HG03354 (cell line): ENCODE measurements around the gene ZNF91.
"Not testable (repeated sequence)": the region's sequence is repeated elsewhere in the genome, so short reads cannot be mapped to it uniquely, and the experiment has no call there.

Experiments used
- ATAC-seq: cut with Tn5 transposase; IDR thresholded peaks from one replicate; pipeline ENCODE4 v1.9.1; 2021; ENCODE audit warnings: mild to moderate bottlenecking; ENCODE audit not compliant: unreplicated experiment, poor library complexity, severe bottlenecking

Gene ZNF91

DNA sequence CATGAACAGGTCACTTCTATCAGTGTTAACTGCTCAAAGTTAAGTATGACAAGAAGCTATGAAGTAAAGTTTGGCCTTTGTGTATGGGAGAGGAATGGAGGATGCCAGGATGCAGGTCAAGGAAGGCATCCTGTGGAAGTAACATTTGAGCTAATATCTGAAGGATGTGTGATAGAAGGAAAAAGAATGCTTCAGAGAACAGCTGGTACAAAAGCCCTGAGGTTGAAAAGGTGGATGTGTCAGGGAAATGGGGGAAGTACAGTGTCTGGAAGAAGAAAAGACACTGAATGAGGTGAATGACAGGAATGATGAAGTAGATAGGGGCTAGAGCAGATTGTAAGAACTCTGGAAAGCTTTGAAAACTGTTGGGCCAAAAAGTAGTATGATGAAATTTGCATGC lies 67.1 kb downstream of the ZNF91 start:
- ATAC-seq, result no peak

DNA sequence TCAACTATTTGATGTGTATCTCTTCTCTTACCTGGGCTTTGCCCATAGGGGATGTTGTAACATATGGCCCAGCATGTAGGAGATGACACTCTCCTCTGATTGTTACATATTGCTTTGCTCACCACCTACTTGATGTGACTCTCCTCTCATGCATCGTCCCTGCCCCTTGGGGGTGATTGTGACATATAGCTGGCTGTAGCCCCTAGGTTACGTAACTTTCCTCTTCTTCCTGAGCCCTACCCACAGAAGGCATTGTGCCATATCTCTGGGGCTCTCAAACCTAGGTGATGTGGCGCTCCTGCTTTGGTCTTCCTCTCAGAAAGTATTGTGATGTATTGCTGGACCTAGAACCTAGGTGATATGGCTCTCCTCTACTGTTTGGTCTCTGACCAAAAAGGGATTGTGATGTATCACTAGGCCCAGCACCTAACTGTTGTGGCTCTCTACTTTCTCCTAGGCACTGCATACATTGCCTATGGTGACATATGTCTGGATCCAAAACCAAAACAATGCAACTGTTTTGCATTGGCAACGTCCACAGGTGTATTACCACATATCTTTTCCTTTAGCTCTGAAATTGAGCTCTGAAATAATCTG lies 73.2 kb downstream of the ZNF91 start:
- ATAC-seq, result no peak

DNA sequence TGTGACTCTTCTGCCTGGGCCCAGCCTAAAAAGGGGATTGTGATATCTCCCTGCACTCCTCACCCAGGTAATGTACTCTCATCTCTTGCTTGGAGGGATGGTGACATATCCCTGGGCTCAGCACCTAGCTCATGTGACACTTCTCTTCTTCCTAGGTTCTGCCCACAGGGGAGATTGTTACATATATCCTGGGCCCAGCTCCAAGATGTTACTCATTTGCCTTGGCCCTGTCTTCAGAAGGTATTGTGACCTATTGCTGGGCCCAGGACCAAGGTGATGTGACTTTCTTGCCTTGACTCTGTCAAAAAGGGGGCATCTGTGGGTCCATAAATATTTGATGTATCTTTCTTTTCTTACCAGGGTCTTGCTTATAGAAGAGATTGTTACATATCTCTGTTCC lies 73.9 kb downstream of the ZNF91 start:
- not testable (repeated sequence) for ATAC-seq

DNA sequence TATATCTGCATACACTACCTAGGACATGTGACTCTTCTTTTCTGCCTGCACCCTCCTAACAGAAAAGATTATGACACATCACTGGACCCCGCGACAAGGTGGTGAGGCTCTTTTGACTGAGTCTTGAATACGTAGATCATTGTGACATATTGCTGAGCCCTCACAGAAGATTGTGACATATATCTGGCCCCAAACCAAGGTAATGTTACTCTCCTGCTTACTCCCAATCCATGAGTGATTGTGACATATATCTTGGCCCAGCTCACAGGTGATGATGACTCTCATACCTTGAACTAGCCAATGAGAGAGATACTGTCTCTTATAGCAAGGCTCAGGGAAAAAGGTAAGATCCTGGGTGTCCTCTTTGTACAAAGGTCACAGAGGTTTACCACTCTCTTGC lies 75.7 kb downstream of the ZNF91 start:
- not testable (repeated sequence) for ATAC-seq

DNA sequence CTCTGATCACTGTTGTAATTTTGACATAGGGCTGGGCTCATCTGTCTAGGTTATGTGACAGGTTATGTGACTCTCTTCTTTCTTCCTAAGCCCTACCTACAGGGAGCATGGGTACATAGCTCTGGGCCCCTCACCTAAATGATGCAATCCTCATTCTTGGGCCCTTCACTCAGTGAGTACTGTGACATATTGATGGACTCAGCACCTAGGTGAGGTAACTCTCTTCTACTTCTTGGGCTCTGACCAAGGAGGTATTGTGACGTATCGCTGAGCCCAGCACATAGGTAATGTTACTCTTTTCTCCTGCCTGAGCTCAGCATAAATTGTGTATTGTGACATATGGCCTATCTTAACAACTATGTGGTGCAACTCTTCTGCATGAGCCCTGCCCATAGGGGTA lies 76.3 kb downstream of the ZNF91 start:
- ATAC-seq, result not testable (repeated sequence)

DNA sequence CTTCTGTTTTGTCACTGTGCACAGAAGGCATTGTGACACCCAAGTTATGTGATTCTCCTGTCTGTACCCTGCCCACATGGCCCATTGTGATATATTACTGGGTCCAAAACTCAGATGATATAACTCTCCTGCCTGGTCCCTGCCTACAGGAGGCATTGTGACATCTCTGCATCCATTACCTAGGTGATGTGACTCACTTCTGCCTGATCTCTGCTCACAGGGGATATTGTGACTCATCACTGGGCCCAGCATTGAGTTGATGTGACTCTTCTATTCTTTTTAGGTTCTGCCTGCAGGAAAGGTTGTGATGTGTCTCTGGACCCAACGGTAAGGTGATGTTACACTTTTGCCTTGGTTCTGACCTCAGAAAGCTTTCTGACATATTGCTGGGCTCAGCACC lies 77.1 kb downstream of the ZNF91 start:
- ATAC-seq, result no peak

DNA sequence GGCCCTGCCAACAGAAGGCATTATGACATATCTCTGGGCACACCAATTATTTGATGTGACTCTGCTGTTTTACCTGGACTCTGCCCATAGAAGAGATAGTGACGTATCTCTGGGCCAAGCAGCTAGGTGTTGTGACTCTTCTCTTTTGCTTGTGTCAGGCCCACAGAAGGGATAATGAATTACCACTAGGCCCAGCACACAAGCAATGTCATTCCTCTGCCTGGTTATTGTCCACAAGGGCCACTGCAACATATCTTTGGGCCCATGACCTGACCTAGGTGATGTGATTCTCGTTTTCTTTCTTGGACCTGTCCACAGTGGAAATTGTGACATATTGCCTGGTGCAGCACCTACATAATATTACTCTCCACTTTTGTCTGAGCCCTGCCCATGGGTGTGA lies 80.0 kb downstream of the ZNF91 start:
- no peak for ATAC-seq

DNA sequence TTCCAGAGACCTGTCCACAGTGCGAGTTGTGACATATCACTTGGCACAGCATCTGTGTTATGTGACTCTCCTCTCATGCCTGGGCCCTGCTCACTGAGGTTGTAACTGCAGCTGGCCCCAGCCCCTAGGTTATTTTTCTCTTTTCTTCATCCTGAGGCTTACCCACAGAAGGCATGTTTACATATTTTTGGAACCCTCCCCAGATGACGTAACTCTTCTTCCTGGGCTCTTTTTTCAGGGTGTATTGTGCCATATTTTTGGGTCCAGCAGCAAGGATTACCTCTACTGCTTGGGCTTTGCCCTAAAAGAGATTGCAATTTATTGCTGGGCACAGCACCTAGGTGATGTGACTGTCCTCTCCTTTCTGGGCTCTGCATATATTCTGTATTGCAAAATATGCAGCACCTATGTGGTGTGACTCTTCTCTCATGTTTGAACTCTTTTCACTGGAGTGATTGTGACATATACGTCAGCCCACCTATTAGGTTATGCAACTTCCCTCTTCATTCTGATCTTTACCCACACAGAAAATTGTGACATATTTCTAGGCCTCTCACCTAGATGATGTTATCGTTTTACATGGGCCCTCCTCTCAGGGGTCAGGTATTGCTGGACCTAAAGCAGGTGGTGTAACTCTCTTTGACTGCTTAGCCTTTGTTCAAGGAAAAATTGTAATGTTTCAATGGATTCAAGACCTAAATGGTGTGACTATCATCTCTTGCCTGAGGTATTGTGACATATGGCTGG lies 80.6 kb downstream of the ZNF91 start:
- ATAC-seq, result no peak

DNA sequence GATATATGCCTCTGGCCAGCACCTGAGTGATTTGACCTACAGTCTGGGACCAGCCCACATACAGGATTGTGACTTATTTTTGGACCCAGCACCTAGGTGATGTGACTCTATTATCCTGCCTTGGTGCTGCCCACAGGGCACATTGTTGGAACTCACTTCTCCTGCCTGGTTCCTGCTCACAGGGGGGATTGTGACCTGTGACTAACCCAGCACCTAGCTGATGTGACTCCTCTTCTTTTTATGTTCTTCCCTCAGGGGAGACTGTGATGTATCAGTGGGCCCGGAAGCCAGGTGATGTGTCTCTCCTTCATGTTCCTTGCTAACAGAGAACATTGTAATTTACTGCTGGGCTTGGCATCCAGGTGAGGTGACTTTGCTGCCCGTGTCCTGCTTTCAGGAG lies 82.1 kb downstream of the ZNF91 start:
- no peak for ATAC-seq

DNA sequence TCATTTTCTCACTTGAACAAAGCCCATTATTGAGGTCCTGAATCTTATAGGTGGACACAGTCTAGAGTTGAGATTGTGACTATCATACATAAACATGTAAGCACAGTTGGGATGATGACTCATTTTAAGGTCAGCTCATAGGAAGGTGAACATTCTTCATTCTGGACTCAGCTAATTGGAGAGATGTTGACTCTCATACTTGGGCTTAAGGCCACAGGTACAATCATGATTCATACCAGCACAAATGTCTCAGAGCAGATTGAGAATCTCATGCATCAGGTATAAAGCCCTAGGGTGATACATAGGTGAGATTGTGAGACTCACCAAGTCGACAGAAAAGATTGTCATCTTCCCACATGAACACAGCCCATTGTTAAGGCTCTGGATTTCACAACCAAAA lies 82.8 kb downstream of the ZNF91 start:
- ATAC-seq, result no peak

DNA sequence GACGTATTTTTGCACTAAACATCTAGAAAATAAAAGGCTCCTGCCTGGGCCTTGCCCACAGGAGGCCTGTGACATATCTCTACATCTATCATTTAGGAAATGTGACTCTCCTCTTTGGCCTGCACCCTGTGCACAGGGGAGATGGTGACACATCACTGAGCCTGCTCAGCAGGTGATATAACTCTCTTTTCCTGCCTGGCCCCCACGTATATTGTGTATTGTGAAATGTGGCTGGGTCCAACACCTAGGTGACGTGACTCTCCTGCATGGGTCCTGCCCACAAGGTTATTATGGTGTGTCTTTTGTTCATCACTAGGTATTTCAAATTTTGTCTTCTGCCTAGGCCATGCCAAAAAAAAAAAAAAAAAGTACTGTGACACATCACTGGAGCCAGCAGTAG lies 83.7 kb downstream of the ZNF91 start:
- no peak for ATAC-seq

DNA sequence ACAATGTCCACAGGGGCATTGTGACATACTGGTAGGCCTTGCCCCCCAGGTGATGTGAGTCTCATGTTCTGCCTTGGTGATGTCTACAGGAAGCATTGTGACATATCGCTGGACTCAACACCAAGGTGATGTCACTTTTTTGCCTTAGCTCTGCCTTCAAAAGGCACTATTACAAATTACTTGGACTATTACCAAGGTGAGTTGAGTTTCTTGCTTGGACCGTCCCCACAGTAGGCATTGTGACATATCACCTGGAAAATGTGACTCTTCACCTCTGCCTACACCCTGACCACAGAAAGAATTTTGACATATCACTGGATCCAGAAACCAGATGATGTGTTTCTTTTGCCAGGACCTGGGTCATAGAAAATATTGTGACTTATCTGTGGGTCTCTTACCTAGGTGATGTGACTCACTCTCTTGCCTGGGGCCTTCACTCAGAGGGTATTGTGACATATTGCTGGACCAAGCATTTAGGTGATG lies 84.5 kb downstream of the ZNF91 start:
- ATAC-seq, result no peak

DNA sequence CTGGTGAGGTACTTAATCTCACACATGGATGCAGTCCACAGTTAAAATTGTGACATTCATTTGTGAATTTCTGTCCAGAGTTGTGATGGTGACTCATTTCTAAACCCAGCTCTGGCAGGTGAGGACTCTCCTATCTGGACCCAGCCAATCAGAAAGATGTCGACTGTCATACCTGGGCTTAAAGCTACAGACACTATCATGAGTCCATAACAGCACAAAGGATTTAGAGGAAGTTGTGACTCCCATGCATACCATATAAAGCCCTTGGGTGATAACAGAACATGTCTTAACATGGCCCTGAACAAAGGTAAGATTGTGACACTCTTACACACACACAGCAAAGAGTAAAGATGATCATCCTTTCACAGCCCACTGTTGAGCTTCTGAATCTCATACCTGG lies 85.3 kb downstream of the ZNF91 start:
- ATAC-seq, result no peak

DNA sequence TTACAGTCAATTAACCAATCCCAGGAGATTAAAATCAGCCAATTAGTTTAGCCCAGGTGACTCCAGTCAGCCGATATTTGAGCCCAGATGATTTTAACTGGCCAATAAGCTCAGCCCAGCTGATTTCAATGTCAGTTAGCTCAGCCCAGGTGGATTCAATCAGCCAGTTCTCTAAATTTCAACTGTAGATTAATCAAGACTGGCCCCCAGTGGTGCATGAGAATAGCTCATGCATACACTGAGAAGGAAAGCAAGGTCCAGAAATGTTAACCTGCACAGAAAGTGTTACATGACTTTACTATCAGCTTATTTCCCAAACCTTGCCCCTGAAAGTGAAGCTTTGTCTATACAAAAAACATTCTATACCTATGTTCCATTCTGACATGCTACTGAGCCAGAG lies 89.7 kb downstream of the ZNF91 start:
- ATAC-seq, result no peak

DNA sequence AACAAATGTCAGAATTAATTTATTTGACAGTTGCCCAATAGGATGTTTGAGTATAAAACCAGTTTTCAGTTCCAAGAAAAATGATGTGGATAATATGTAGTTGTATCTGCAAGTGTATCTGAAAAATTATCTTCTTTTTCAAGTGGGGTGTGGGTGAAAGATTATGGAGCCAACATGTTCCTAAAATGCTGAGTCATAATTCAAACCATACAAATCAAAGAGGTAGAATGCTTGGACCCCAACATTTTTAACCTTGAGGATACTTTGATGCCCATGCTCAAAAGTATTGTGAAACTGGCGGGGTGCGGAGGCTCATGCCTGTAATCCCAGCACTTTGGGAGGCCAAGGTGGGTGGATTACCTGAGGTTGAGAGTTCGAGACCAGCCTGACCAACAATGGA lies 91.0 kb downstream of the ZNF91 start:
- no peak for ATAC-seq

DNA sequence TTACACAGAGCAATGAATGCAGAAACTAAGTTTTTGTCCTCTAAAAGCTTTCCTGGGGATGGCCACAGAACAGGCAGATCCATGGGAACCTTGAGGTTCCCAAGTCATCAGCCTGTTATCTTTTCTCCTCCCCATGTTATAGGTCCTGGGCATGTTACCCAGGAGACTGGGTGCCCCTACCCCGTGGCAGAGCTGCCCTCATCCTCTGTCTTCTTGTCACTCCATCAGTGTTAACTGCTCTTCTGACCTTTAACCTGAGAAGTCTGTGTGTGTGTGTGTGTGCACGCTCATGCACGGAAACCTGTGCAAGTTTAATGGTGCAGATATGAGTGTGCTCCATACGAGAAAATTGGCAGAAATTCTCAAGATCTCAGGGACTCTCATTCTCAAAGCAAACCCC lies 101.1 kb downstream of the ZNF91 start:
- no peak for ATAC-seq

DNA sequence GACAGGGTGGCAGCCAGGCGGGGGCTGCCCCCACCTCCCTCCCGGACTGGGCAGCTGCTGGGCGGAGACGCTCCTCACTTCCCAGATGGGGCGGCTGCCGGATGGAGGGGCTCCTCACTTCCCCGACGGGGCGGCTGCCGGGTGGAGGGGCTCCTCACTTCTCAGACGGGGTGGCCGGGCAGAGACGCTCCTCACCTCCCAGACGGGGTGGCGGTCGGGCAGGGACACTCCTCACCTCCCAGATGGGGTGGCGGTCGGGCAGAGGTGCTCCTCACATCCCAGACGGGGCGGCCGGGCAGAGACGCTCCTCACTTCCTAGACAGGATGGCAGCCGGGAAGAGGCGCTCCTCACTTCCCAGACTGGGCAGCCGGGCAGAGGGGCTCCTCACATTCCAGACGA lies 105.3 kb downstream of the ZNF91 start:
- not testable (repeated sequence) for ATAC-seq
